Hepatocyte (in vitro differentiated cells): ENCODE data around the gene SPATA20. TPM values are rescaled to one million over a fixed set of nuclear protein-coding genes. Genes with fewer than 3 reads are reported as not detected.

Experiments used
- DNase-seq: peaks from one replicate; pipeline ENCODE4 v3.0.0-alpha.2; 2016; ENCODE audit warnings: low spot score
- H2AFZ ChIP-seq: fragments of 200-600 bp; sonication (generic); 2 replicates; pipeline ENCODE4 v1.6.0; 2016; ENCODE audit warnings: antibody characterized with exemption, mild to moderate bottlenecking
- H3K27ac ChIP-seq: fragments of 200-600 bp; sonication (generic); 2 replicates; pipeline ENCODE4 v1.5.1; 2016; ENCODE audit warnings: mild to moderate bottlenecking
- H3K27me3 ChIP-seq: fragments of 200-600 bp; sonication (generic); 2 replicates; pipeline ENCODE4 v1.6.1; 2016
- H3K36me3 ChIP-seq: fragments of 200-600 bp; sonication (generic); replicated peaks from 2 replicates; pipeline ENCODE4 v1.5.1; 2016; ENCODE audit warnings: low read depth; ENCODE audit not compliant: insufficient read depth
- H3K4me1 ChIP-seq: fragments of 200-600 bp; sonication (generic); 2 replicates; pipeline ENCODE4 v1.5.1; 2016; ENCODE audit warnings: mild to moderate bottlenecking, moderate library complexity; ENCODE audit not compliant: insufficient read depth
- H3K4me2 ChIP-seq: fragments of 200-600 bp; sonication (generic); 2 replicates; pipeline ENCODE4 v1.6.0; 2016
- H3K4me3 ChIP-seq: fragments of 200-600 bp; sonication (generic); 2 replicates; pipeline ENCODE4 v1.5.1; 2016; ENCODE audit warnings: mild to moderate bottlenecking
- H3K79me2 ChIP-seq: fragments of 200-600 bp; sonication (generic); 2 replicates; pipeline ENCODE4 v1.6.0; 2017; ENCODE audit warnings: mild to moderate bottlenecking
- H3K9me2 ChIP-seq: fragments of 200-600 bp; sonication (generic); replicated peaks from 2 replicates; pipeline ENCODE4 v1.6.0; 2017; ENCODE audit warnings: mild to moderate bottlenecking; ENCODE audit not compliant: insufficient read depth
- H3K9me3 ChIP-seq: fragments of 200-600 bp; sonication (generic); 2 replicates; pipeline ENCODE4 v1.5.1; 2016; ENCODE audit warnings: low read depth, mild to moderate bottlenecking
- H4K20me1 ChIP-seq: fragments of 200-600 bp; sonication (generic); 2 replicates; pipeline ENCODE4 v1.6.0; 2016; ENCODE audit warnings: mild to moderate bottlenecking; ENCODE audit not compliant: insufficient read depth, poor library complexity, severe bottlenecking
- EZH2 ChIP-seq: fragments of 200-600 bp; sonication (generic); IDR thresholded peaks from 2 replicates; pipeline ENCODE4 v1.6.1; 2016; ENCODE audit warnings: antibody characterized with exemption, mild to moderate bottlenecking, borderline replicate concordance
- EZH2phosphoT487 ChIP-seq: fragments of 200-600 bp; sonication (generic); IDR thresholded peaks from one replicate; pipeline ENCODE4 v1.6.1; 2018; ENCODE audit warnings: antibody characterized with exemption, mild to moderate bottlenecking, low read depth, moderate library complexity; ENCODE audit not compliant: unreplicated experiment, severe bottlenecking
- WGBS: methylation state at CpG from one replicate; pipeline ENCODE4 v1.1.6; 2016; ENCODE audit warnings: low lambda C conversion rate; ENCODE audit errors: missing lambda C conversion rate; 5-methylcytosine and 5-hydroxymethylcytosine counted together
- polyA plus RNA-seq: library from polyadenylated mRNA; unstranded; fragments of >200 nt; fragmentation: Nextera tagmentation; extraction: Ambion mirVana; gene quantifications from 2 replicates; pipeline ENCODE4 v1.2.1, GENCODE V29; 2016
- total RNA-seq: library from RNA; depleted of rRNA; stranded (reverse); fragments of >200 nt; gene quantifications from 2 replicates; pipeline ENCODE4 v1.2.3, GENCODE V29; 2014
- TF ChIP-seq, protein P1 (sequence below): fragments of 200-600 bp; sonication (generic); IDR thresholded peaks from 2 replicates; pipeline ENCODE4 v1.5.1; 2016; ENCODE audit warnings: antibody characterized with exemption, mild to moderate bottlenecking; ENCODE audit not compliant: poor library complexity

SPATA20 gene
- total and polyA plus RNA-seq, 2 experiments from 2014 or later: 97.5 to 108 TPM

GRCh38 chr17:50576864-50577263, 29.9 kb downstream of the SPATA20 start:
- H2AFZ ChIP-seq: no peak overlapping the region
- DNase-seq: no peak
- H3K9me3 ChIP-seq: no peaks in the 10 kb centered on the region
- no peak overlapping the region for H3K4me3 ChIP-seq
- H3K27ac ChIP-seq: no peak overlapping the region
- no peaks in the 10 kb centered on the region for H4K20me1 ChIP-seq
- no peak overlapping the region for H3K4me2 ChIP-seq
- H3K27me3 ChIP-seq: no peaks in the 10 kb centered on the region
- 89% methylated on average over 13 of the region's 13 CpGs for WGBS
- TF ChIP-seq EZH2phosphoT487: no peak
- TF ChIP-seq, protein P1, sequence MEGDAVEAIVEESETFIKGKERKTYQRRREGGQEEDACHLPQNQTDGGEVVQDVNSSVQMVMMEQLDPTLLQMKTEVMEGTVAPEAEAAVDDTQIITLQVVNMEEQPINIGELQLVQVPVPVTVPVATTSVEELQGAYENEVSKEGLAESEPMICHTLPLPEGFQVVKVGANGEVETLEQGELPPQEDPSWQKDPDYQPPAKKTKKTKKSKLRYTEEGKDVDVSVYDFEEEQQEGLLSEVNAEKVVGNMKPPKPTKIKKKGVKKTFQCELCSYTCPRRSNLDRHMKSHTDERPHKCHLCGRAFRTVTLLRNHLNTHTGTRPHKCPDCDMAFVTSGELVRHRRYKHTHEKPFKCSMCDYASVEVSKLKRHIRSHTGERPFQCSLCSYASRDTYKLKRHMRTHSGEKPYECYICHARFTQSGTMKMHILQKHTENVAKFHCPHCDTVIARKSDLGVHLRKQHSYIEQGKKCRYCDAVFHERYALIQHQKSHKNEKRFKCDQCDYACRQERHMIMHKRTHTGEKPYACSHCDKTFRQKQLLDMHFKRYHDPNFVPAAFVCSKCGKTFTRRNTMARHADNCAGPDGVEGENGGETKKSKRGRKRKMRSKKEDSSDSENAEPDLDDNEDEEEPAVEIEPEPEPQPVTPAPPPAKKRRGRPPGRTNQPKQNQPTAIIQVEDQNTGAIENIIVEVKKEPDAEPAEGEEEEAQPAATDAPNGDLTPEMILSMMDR: no peak
- TF ChIP-seq EZH2: no peak
- H3K79me2 ChIP-seq: no peaks in the 10 kb centered on the region
- H3K4me1 ChIP-seq: no peaks in the 10 kb centered on the region
- H3K36me3 ChIP-seq: no peaks in the 10 kb centered on the region
- no peaks in the 10 kb centered on the region for H3K9me2 ChIP-seq

DNA sequence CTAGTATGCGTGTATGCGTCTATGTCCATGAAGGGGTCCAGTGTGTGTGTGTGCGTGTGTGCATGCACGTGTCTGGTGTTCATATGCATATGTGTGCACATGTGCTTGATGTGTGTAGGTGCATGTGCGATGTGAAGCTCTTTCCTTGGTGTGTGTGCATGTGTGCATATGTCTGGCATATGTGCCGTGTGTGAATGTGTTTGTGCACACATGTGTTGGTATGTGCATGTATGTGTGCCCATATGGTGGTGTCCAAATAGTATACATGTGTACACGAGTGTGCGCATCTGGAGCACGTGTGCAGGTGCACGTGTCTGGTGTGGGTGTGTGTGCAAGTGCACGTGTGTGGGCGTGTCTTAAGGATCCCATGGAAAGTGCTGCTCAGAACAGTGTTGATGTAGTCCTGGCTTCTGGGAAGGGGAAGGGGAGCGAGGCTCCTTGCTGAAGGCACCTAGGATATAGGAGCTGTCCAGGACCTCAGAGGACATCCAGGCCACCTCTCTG, 30.5 kb downstream of the SPATA20 start:
- TF ChIP-seq EZH2: no peak
- TF ChIP-seq EZH2phosphoT487: no peak
- TF ChIP-seq, protein P1: no peak
- no peak overlapping the region for H3K27ac ChIP-seq
- H2AFZ ChIP-seq: no peak overlapping the region
- H3K4me1 ChIP-seq: no peaks in the 10 kb centered on the region
- H3K9me2 ChIP-seq: no peaks in the 10 kb centered on the region
- H3K79me2 ChIP-seq: no peaks in the 10 kb centered on the region
- no peak overlapping the region for H3K4me2 ChIP-seq
- DNase-seq: no peak
- H3K4me3 ChIP-seq: no peak overlapping the region
- H3K27me3 ChIP-seq: no peaks in the 10 kb centered on the region
- no peaks in the 10 kb centered on the region for H3K36me3 ChIP-seq
- H4K20me1 ChIP-seq: no peaks in the 10 kb centered on the region
- no peaks in the 10 kb centered on the region for H3K9me3 ChIP-seq
- WGBS: 98% methylated on average over 13 of the region's 13 CpGs

GRCh38 chr17:50578173-50578572, 31.2 kb downstream of the SPATA20 start:
- H3K79me2 ChIP-seq: no peaks in the 10 kb centered on the region
- no peak overlapping the region for H3K4me2 ChIP-seq
- no peak overlapping the region for H3K27ac ChIP-seq
- 86% methylated on average over 16 of the region's 16 CpGs for whole genome bisulfite sequencing
- TF ChIP-seq EZH2phosphoT487: no peak
- TF ChIP-seq EZH2: no peak
- TF ChIP-seq, protein P1: no peak
- no peaks in the 10 kb centered on the region for H3K27me3 ChIP-seq
- no peak overlapping the region for H2AFZ ChIP-seq
- H3K9me2 ChIP-seq: no peaks in the 10 kb centered on the region
- no peak overlapping the region for H3K4me3 ChIP-seq
- no peaks in the 10 kb centered on the region for H4K20me1 ChIP-seq
- no peaks in the 10 kb centered on the region for H3K4me1 ChIP-seq
- H3K36me3 ChIP-seq: no peaks in the 10 kb centered on the region
- H3K9me3 ChIP-seq: no peaks in the 10 kb centered on the region
- DNase-seq: no peak

GRCh38 chr17:50579399-50579798, 32.4 kb downstream of the SPATA20 start:
- H3K79me2 ChIP-seq: no peaks in the 10 kb centered on the region
- H3K36me3 ChIP-seq: no peaks in the 10 kb centered on the region
- no peak overlapping the region for H3K27ac ChIP-seq
- H2AFZ ChIP-seq: no peak overlapping the region
- no peaks in the 10 kb centered on the region for H3K9me3 ChIP-seq
- no peaks in the 10 kb centered on the region for H3K9me2 ChIP-seq
- no peak for DNase-seq
- no peak overlapping the region for H3K4me3 ChIP-seq
- 92% methylated on average over 7 of the region's 7 CpGs for WGBS
- no peaks in the 10 kb centered on the region for H3K4me1 ChIP-seq
- no peaks in the 10 kb centered on the region for H3K27me3 ChIP-seq
- H3K4me2 ChIP-seq: no peak overlapping the region
- TF ChIP-seq, protein P1: no peak
- TF ChIP-seq EZH2phosphoT487: no peak
- H4K20me1 ChIP-seq: no peaks in the 10 kb centered on the region
